Transverse colon (tissue), 4 donors: Measurements from ENCODE around the gene SERPINH1. TPM values are rescaled to one million over a fixed set of nuclear protein-coding genes. Genes with fewer than 3 reads are reported as not detected.
"Not testable (repeated sequence)": the region's sequence is repeated elsewhere in the genome, so short reads cannot be mapped to it uniquely, and the experiment has no call there.

Experiments
- DNase-seq: peaks from one replicate; pipeline ENCODE4 v3.0.0-alpha.2; 2019
- H3K27ac ChIP-seq, 4 donors: fragments of 200-600 bp; sonication (generic); 2 replicates each; pipeline ENCODE4 v1.5.1; 2016 to 2018; ENCODE audit warnings: inconsistent platforms in 4 of 4
- H3K27me3 ChIP-seq: fragments of 200-600 bp; sonication (generic); 2 replicates; pipeline ENCODE4 v1.5.1; 2017; ENCODE audit warnings: inconsistent platforms
- H3K36me3 ChIP-seq, 4 donors: fragments of 200-600 bp; sonication (generic); 2 replicates each; pipeline ENCODE4 v1.5.1; 2017 to 2019; ENCODE audit warnings: inconsistent platforms in 4 of 4
- H3K4me1 ChIP-seq, 4 donors: fragments of 200-600 bp; sonication (generic); 2 replicates each; pipeline ENCODE4 v1.5.1; 2017 to 2020; ENCODE audit warnings: inconsistent platforms in 4 of 4
- H3K4me3 ChIP-seq, 4 donors: fragments of 200-600 bp; sonication (generic); 1 replicate in 1 of 4; 2 replicates in 3 of 4; pipeline versions ENCODE4 v1.5.1 to v1.6.1; 2017 to 2019; ENCODE audit warnings: inconsistent platforms in 4 of 4
- H3K9me3 ChIP-seq, 2 donors: fragments of 200-600 bp; sonication (generic); 2 replicates each; pipeline ENCODE4 v1.5.1; 2017 to 2019; ENCODE audit warnings: inconsistent platforms in 2 of 2
- CTCF ChIP-seq, 5 experiments: fragments of 200-600 bp in 3 of 5; fragments of 450-650 bp in 2 of 5; sonication (generic) in 3 of 5; IDR thresholded peaks; 1 replicate in 2 of 5; 2 replicates in 3 of 5; pipeline ENCODE4 v1.5.1; 2016 to 2017; ENCODE audit warnings: antibody characterized with exemption in 5 of 5, inconsistent platforms in 3 of 5, mild to moderate bottlenecking in 2 of 5, moderate library complexity in 1 of 5
- EP300 ChIP-seq: sonication (generic); formaldehyde crosslinking; IDR thresholded peaks from one replicate; pipeline ENCODE4 v1.6.1; 2017; ENCODE audit warnings: antibody characterized with exemption, low read depth
- POLR2A ChIP-seq: fragments of 450-650 bp; IDR thresholded peaks from one replicate; pipeline ENCODE4 v1.6.1; 2016; ENCODE audit warnings: antibody characterized with exemption, mild to moderate bottlenecking, moderate library complexity
- POLR2AphosphoS5 ChIP-seq, 3 donors: sonication (generic); formaldehyde crosslinking; IDR thresholded peaks; one replicate each; pipeline ENCODE4 v1.6.1; 2016; ENCODE audit warnings: antibody characterized with exemption in 3 of 3
- WGBS, 2 donors: methylation state at CpG; one replicate each; pipeline ENCODE4 v1.1.5; 2018; ENCODE audit warnings: low coverage in 1 of 2; 5-methylcytosine and 5-hydroxymethylcytosine counted together
- in situ Hi-C, 4 donors: fragments of 200-750 bp; cut with MboI; loops; one replicate each; pipeline versions ENCODE4 v1.15.0 to v1.15.1; 2017; ENCODE audit warnings: low sequenced_read_pairs in 3 of 4, low pct_ligation_motif_present in 1 of 4, low pct_unique_long_range_greater_than_20kb in 1 of 4
- intact Hi-C: fragments of 100-400 bp; cut with DNase I; formaldehyde crosslinking; loops from one replicate; pipeline ENCODE4 v1.15.1; 2023; ENCODE audit warnings: low total_unique reads
- total RNA-seq, 4 donors: library from RNA; depleted of rRNA; stranded (reverse); fragments of >200 nt; gene quantifications; one replicate each; pipeline ENCODE4 v1.1.0, GENCODE V29; 2016

The SERPINH1 gene
- total RNA-seq, 4 donors from 2014 or later = 34.8 to 169 (median 76.0) TPM

GRCh38 chr11:75583718-75584658 is 21.9 kb downstream of the SERPINH1 start:
- intact Hi-C loops (loop anchor here (5.0 kb wide), 1 partner anchor 37 kb away; no protein-coding TSS in a partner anchor), in situ Hi-C loops (no loop called here)
- Histone ChIP-seq H3K4me1 (peaks cover 0 to 13% (median 4%) of the 10 kb centered on the region in 4 donors), H3K36me3 (no peaks in the 10 kb centered on the region), H3K4me3 (peak overlapping the region; percentile 20 to 71 (median 64)), H3K9me3 (no peaks in the 10 kb centered on the region), H3K27ac (peak overlapping the region; percentile 87 to 95 (median 92)), H3K27me3 (peaks cover 9% of the 10 kb centered on the region)
- TF ChIP-seq POLR2A (peak; percentile 29), POLR2AphosphoS5 (IDR thresholded peaks at IDR 0.05) (peak in 1 of 3 donors; percentile 11), EP300 (no peak), CTCF (IDR thresholded peaks at IDR 0.05) (no peak)
- WGBS, 2 donors = 0 to 32% methylated on average over 12 to 40 of the region's 42 CpGs
- peak; percentile 45 for DNase-seq

- H3K9me3 ChIP-seq, H3K4me3 ChIP-seq, in situ Hi-C loops, H3K36me3 ChIP-seq, H3K27me3 ChIP-seq, DNase-seq: not testable (repeated sequence)
- intact Hi-C loops = loop anchor here (5.0 kb wide), 1 partner anchor 37 kb away; no protein-coding TSS in a partner anchor
- H3K4me1 ChIP-seq = peaks cover 0 to 13% (median 4%) of the 10 kb centered on the region in 4 donors
- 73 to 86% methylated on average over 4 to 12 of the region's 12 CpGs for WGBS, 2 donors
- peak overlapping the region; percentile 87 to 95 (median 92) for H3K27ac ChIP-seq
Observed at GRCh38 chr11:75584659-75585292, 22.7 kb downstream of the SERPINH1 start.

- WGBS, 2 donors = 88% methylated on average over 8 of the region's 8 CpGs; no CpG with 5 or more reads in 1 of the 2 donors
- no peak for DNase-seq
- in situ Hi-C loops (no loop called here), intact Hi-C loops (no loop called here)
- peaks cover 0 to 13% (median 4%) of the 10 kb centered on the region in 4 donors for H3K4me1 ChIP-seq
- peaks cover 9% of the 10 kb centered on the region for H3K27me3 ChIP-seq
- no peaks in the 10 kb centered on the region for H3K36me3 ChIP-seq
- no peak overlapping the region for H3K4me3 ChIP-seq
- H3K27ac ChIP-seq = no peak overlapping the region
- H3K9me3 ChIP-seq = no peaks in the 10 kb centered on the region
- TF ChIP-seq POLR2AphosphoS5 (IDR thresholded peaks at IDR 0.05) = no peak
- TF ChIP-seq CTCF (IDR thresholded peaks at IDR 0.05) = no peak
- TF ChIP-seq EP300 = no peak
- TF ChIP-seq POLR2A = no peak
Observed at GRCh38 chr11:75585293-75585670, 23.2 kb downstream of the SERPINH1 start.

- Histone ChIP-seq H3K9me3 (no peaks in the 10 kb centered on the region), H3K4me3 (no peak overlapping the region), H3K27ac (no peak overlapping the region), H3K36me3 (no peaks in the 10 kb centered on the region), H3K4me1 (peaks cover 0 to 13% (median 4%) of the 10 kb centered on the region in 4 donors), H3K27me3 (peaks cover 9% of the 10 kb centered on the region)
- TF ChIP-seq POLR2AphosphoS5 (IDR thresholded peaks at IDR 0.05) (no peak), CTCF (IDR thresholded peaks at IDR 0.05) (no peak), POLR2A (no peak), EP300 (no peak)
- intact Hi-C loops = no loop called here
- in situ Hi-C loops = no loop called here
- DNase-seq = no peak
- 87% methylated on average over 3 of the region's 3 CpGs; no CpG with 5 or more reads in 1 of the 2 donors for WGBS, 2 donors
Observed at GRCh38 chr11:75586395-75586794, 24.3 kb downstream of the SERPINH1 start.
